Astrocyte of the spinal cord (primary cell): ENCODE data around the gene SCAMP3.
A peak's percentile ranks its signal among the peaks of the same experiment; 100 is the strongest.

Experiments used
- DNase-seq: peaks from one replicate; pipeline ENCODE4 v3.0.0; 2011; ENCODE audit warnings: low read depth, low spot score
- H3K4me3 ChIP-seq: 2 replicates; pipeline ENCODE4 v1.5.1; 2011; ENCODE audit warnings: low read depth, mild to moderate bottlenecking, low read length, moderate library complexity
- CTCF ChIP-seq: IDR thresholded peaks from 2 replicates; pipeline ENCODE4 v1.5.1; 2012; ENCODE audit warnings: low read depth, mild to moderate bottlenecking, low read length, inconsistent platforms
- in situ Hi-C: cut with HindIII; loops from 2 replicates; pipeline ENCODE4 v1.10.0; 2017; ENCODE audit warnings: low sequenced_read_pairs

The SCAMP3 gene

GRCh38 chr1:155268630-155269029 is 6.5 kb upstream of the SCAMP3 start:
- no peak for TF ChIP-seq CTCF
- no peak overlapping the region for H3K4me3 ChIP-seq
- in situ Hi-C loops: no loop called here
- no peak for DNase-seq

- no peak for TF ChIP-seq CTCF
- DNase-seq: no peak
- H3K4me3 ChIP-seq: no peak overlapping the region
- in situ Hi-C loops: no loop called here
Observed at GRCh38 chr1:155267373-155267772, 5.2 kb upstream of the SCAMP3 start.

- in situ Hi-C loops: no loop called here
- TF ChIP-seq CTCF: no peak
- H3K4me3 ChIP-seq: no peak overlapping the region
- no peak for DNase-seq
Observed at GRCh38 chr1:155266553-155266952, 4.4 kb upstream of the SCAMP3 start.

GRCh38 chr1:155263067-155263466 is 907 bp upstream of the SCAMP3 start:
- no peak for DNase-seq
- no peak for TF ChIP-seq CTCF
- in situ Hi-C loops: no loop called here
- H3K4me3 ChIP-seq: no peak overlapping the region

- peak overlapping the region; percentile 88 for H3K4me3 ChIP-seq
- no peak for TF ChIP-seq CTCF
- peak; percentile 13 for DNase-seq
- in situ Hi-C loops: no loop called here
Observed at GRCh38 chr1:155261493-155261851, 688 bp downstream of the SCAMP3 start.

GRCh38 chr1:155260276-155260675 is 1.9 kb downstream of the SCAMP3 start:
- in situ Hi-C loops: no loop called here
- DNase-seq: no peak
- no peak overlapping the region for H3K4me3 ChIP-seq
- no peak for TF ChIP-seq CTCF
